GM12878 (cell line): ENCODE measurements around the gene MAGEB17.

Experiments
- CEBPB ChIP-seq, 2 experiments: fragments of 150-350 bp in 1 of 2; IDR thresholded peaks; 2 replicates each; pipeline ENCODE4 v1.6.1; 2012 to 2014; ENCODE audit warnings: low read depth in 2 of 2, low read length in 2 of 2, borderline replicate concordance in 1 of 2, inconsistent platforms in 1 of 2
- WRNIP1 ChIP-seq: IDR thresholded peaks from 2 replicates; pipeline ENCODE4 v1.6.1; 2011; ENCODE audit warnings: low read depth, low read length, improper control_type of control experiment, borderline replicate concordance
- TF ChIP-seq, protein P1 (sequence below): fragments of 450-650 bp; IDR thresholded peaks from 2 replicates; pipeline ENCODE4 v1.6.1; 2017; ENCODE audit warnings: antibody characterized with exemption, mild to moderate bottlenecking, moderate library complexity

DNA sequence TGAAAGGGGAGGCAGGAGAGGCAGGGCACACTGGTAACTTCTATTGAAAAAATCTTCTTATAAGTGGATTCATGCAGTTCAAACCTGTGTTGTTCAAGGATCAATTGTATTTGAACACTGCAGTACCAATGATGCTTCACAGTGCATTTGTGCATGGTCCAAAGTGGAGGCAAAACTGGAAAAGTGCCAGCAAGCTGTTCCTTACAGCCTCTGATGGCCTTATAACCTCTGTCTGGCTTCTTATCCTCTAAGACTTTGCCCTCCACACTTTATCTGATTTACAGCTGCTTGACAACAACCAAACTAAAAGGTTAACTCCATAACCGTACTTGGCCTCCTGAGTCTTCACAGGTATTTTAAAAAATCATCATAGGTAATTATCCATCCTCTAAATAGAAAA lies 40.4 kb downstream of the MAGEB17 start:
- TF ChIP-seq, protein P1, sequence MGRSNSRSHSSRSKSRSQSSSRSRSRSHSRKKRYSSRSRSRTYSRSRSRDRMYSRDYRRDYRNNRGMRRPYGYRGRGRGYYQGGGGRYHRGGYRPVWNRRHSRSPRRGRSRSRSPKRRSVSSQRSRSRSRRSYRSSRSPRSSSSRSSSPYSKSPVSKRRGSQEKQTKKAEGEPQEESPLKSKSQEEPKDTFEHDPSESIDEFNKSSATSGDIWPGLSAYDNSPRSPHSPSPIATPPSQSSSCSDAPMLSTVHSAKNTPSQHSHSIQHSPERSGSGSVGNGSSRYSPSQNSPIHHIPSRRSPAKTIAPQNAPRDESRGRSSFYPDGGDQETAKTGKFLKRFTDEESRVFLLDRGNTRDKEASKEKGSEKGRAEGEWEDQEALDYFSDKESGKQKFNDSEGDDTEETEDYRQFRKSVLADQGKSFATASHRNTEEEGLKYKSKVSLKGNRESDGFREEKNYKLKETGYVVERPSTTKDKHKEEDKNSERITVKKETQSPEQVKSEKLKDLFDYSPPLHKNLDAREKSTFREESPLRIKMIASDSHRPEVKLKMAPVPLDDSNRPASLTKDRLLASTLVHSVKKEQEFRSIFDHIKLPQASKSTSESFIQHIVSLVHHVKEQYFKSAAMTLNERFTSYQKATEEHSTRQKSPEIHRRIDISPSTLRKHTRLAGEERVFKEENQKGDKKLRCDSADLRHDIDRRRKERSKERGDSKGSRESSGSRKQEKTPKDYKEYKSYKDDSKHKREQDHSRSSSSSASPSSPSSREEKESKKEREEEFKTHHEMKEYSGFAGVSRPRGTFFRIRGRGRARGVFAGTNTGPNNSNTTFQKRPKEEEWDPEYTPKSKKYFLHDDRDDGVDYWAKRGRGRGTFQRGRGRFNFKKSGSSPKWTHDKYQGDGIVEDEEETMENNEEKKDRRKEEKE = no peak
- TF ChIP-seq WRNIP1 (no peak), CEBPB (IDR thresholded peaks at IDR 0.05; ENCODE audit: borderline replicate concordance in 1 of 2, low read depth in 2 of 2, low read length in 2 of 2) (no peak)
